GM13977 (cell line): ENCODE results near the gene CPSF6.

ENCODE experiments used
- DNase-seq: peaks from one replicate; pipeline ENCODE4 v3.0.0; 2012; ENCODE audit warnings: low spot score
- CTCF ChIP-seq: IDR thresholded peaks from 2 replicates; pipeline ENCODE4 v1.5.1; 2012; ENCODE audit warnings: mild to moderate bottlenecking, control low read depth; ENCODE audit not compliant: insufficient read depth; ENCODE audit errors: extremely low read depth, missing control alignments
- in situ Hi-C: fragments of 300-500 bp; cut with MboI; formaldehyde crosslinking; loops from one replicate; pipeline ENCODE4 v1.12.0; 2022; ENCODE audit warnings: low sequenced_read_pairs, low pct_unique_long_range_greater_than_20kb, mixed read lengths, inconsistent platforms; ENCODE audit not compliant: unreplicated experiment

Gene CPSF6

GRCh38 chr12:69274861-69275260, 35.5 kb downstream of the CPSF6 start:
- no peak for TF ChIP-seq CTCF
- no peak for DNase-seq
- in situ Hi-C loops = no loop called here

- DNase-seq = no peak
- no peak for TF ChIP-seq CTCF
- in situ Hi-C loops = no loop called here
These were observed 36.1 kb downstream of the CPSF6 start for GRCh38 chr12:69275471-69275891.

GRCh38 chr12:69278814-69279782, 39.7 kb downstream of the CPSF6 start:
- TF ChIP-seq CTCF = no peak
- no peak for DNase-seq
- in situ Hi-C loops = no loop called here

GRCh38 chr12:69284131-69284530, 44.8 kb downstream of the CPSF6 start:
- in situ Hi-C loops = no loop called here
- TF ChIP-seq CTCF = no peak
- DNase-seq = no peak

GRCh38 chr12:69287556-69287955, 48.2 kb downstream of the CPSF6 start:
- DNase-seq = no peak
- TF ChIP-seq CTCF = no peak
- in situ Hi-C loops = no loop called here

GRCh38 chr12:69290545-69291277, 51.3 kb downstream of the CPSF6 start:
- peak; percentile 67 for DNase-seq
- in situ Hi-C loops = no loop called here
- peak; percentile 95 for TF ChIP-seq CTCF
